ENCODE measurements around the gene RAB5A.
"Not testable (repeated sequence)": the region's sequence is repeated elsewhere in the genome, so short reads cannot be mapped to it uniquely, and the experiment has no call there.

Gene RAB5A, protein sequence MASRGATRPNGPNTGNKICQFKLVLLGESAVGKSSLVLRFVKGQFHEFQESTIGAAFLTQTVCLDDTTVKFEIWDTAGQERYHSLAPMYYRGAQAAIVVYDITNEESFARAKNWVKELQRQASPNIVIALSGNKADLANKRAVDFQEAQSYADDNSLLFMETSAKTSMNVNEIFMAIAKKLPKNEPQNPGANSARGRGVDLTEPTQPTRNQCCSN

DNA sequence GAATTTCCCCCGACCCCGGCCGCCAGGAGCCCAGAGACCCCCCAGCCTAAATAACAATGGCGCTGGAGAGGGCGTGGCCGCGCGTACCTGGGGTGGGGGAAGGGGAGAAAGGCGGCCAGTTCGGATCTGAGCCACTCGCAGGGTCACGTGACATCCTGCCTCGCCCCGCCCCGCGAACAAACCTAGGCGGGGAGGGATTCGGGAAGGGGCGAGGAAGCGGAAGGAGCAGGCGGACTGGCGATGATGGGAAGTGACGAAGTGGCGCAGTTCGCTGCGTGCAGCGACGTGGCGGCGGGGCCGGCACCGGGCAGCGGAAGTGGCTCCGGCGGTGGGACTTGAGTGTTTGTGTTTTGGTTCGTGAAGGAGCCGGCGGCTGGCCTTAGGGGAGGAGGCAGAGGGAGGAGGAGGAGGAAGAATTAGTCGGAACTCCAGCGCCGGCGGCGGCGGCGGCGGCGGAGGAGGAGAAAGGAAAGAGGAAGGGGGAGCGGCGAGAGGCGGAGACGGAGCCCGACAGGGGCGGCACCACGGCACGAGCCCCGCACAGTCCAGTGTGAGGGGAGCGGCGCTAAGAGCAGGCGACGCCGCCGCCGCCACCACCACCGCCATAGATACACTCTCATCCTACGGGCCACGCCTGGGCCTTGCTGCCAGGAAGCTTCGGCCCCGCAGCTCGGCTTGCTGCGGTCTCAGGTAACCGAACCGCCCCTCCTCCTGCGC is at the start of gene RAB5A:
TSS of gene RAB5A (plus strand) at position 266 of the 717 bp plus-strand sequence. CDS start 3,802 bp downstream, outside the sequence.
- Histone ChIP-seq H3K4me3 (peak within 1 kb of the TSS; percentile 95), H3K27ac (peak within 1 kb of the TSS; percentile 99 to 100)
- peak; percentile 98 for DNase-seq (ENCODE audit: low spot score)
- TF ChIP-seq, protein P1, sequence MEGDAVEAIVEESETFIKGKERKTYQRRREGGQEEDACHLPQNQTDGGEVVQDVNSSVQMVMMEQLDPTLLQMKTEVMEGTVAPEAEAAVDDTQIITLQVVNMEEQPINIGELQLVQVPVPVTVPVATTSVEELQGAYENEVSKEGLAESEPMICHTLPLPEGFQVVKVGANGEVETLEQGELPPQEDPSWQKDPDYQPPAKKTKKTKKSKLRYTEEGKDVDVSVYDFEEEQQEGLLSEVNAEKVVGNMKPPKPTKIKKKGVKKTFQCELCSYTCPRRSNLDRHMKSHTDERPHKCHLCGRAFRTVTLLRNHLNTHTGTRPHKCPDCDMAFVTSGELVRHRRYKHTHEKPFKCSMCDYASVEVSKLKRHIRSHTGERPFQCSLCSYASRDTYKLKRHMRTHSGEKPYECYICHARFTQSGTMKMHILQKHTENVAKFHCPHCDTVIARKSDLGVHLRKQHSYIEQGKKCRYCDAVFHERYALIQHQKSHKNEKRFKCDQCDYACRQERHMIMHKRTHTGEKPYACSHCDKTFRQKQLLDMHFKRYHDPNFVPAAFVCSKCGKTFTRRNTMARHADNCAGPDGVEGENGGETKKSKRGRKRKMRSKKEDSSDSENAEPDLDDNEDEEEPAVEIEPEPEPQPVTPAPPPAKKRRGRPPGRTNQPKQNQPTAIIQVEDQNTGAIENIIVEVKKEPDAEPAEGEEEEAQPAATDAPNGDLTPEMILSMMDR (IDR thresholded peaks at IDR 0.05) = no peak

DNA sequence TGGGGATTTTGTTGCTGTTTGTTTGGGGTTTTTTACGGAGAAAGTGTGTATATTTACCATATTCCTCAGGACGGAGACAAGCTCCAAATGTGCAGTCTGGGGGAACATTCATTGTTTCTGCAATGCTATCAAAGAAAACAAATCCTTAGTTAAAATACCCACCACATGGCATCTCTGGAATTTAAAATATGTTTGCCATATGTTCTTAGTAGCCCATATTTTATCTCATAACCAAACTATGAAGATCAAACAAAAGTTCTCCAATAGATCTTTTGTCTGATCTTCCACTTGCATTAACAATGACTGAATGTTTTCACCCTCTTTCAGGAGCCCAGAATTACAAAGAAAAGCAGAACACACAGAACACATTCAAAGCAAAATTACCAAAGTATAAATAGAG is 48.2 kb upstream of the RAB5A start:
- no peak overlapping the region for H3K27ac ChIP-seq
- no peak for DNase-seq (ENCODE audit: low spot score)
- no peak overlapping the region for H3K4me3 ChIP-seq
- TF ChIP-seq, protein P1 (IDR thresholded peaks at IDR 0.05) = no peak

DNA sequence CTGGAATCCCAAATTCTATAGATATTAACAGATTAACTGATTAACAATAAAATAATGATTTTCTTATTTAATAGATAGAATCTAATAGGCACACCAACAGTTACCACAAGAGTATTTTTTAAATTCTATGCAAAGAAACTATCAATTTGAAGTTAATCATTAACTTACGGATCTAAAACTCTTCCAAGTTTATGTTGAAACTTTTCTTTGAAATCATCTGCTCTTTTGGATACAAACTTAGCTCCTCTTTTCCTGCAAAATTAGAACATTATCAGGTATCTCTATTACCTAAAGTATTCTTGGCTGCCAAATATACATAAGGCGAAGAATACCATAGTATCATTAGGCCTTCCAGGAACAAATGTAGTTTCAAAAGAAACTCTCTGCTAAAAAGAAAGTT is 47.6 kb upstream of the RAB5A start:
- no peak for DNase-seq (ENCODE audit: low spot score)
- no peak overlapping the region for H3K27ac ChIP-seq
- H3K4me3 ChIP-seq = no peak overlapping the region
- TF ChIP-seq, protein P1 (IDR thresholded peaks at IDR 0.05) = no peak

DNA sequence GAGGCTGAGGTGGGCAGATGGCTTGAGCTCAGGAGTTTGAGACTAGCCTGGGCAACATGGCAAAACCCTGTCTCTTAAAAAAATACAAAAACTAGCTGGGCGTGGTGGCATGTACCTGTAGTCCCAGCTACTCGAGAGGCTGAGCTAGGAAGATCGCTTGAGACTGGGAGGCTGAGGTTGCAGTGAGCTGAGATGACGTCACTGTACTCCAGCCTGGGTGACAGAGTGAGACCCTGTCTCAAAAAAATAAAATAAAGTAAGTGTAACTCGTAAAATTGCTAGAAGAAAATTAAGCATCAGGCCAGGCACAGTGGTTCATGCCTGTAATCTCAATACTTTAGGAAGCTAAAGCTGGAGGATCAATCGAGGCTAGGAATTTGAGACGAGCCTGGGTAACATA is 47.1 kb upstream of the RAB5A start:
- not testable (repeated sequence) for H3K27ac ChIP-seq; DNase-seq (ENCODE audit: low spot score); H3K4me3 ChIP-seq

DNA sequence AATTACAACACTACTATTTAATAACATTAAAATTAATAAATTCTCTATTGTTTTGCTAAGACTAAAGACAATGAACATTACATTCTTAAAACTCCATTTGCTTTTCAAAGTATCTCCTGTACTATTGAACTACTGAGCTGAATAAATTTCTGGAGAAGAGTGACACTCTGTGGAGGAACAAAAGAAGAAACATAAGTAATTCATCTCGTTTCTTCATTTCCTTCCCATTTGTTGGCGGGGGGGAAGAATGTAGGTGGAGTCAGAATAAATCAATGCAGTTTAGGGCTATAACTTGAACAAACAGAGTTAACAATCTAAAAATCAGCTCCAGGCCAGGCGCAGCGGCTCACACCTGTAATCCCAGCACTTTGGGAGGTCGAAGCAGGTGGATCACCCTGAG is 45.6 kb upstream of the RAB5A start:
- H3K27ac ChIP-seq = no peak overlapping the region
- TF ChIP-seq, protein P1 (IDR thresholded peaks at IDR 0.05) = no peak
- DNase-seq (ENCODE audit: low spot score) = no peak
- H3K4me3 ChIP-seq = no peak overlapping the region

DNA sequence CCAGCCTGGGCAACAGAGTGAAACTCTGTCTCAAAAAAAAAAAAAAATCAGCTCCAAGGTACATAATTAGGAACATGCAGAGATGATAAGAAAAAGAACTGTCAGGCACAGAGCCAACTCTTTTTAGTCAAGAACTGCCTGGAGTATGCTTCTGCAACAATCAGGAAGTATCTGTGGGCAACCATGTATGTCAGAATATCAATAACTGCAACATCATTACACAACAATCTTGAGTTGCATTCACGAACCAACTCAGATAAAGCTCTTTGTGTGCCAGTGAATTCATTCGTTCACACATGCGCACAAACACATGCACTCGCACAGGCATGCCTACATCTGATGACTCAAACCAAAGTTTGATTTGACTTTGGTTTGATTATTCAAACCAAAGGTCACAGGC is 45.0 kb upstream of the RAB5A start:
- DNase-seq (ENCODE audit: low spot score) = no peak
- TF ChIP-seq, protein P1 (IDR thresholded peaks at IDR 0.05) = no peak
- no peak overlapping the region for H3K4me3 ChIP-seq
- H3K27ac ChIP-seq = no peak overlapping the region

DNA sequence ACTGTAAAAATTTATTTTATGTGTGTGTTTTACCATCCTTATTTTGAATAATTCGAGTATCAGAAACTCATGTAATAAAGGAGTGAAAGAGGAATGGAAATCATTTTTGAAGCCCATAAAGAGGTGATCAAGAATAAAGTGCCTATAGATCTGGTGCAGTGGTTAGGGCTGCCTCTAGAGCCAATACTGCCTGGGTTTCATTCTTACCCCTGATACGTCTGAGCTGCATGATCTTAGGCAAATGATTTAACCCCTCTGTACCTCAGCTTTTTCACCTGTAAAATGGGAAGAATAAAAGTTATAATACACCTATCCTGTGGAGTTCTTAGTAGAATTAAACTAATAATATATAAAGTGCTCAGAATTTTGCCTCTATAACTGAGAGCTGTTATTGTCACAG is 43.2 kb upstream of the RAB5A start:
- DNase-seq (ENCODE audit: low spot score) = no peak
- Histone ChIP-seq H3K27ac (no peak overlapping the region), H3K4me3 (no peak overlapping the region)
- TF ChIP-seq, protein P1 (IDR thresholded peaks at IDR 0.05) = no peak

All from coronary artery (tissue), 2 donors.